Body of pancreas (tissue), 4 donors: ENCODE results near the gene HOXD8. TPM values are rescaled to one million over a fixed set of nuclear protein-coding genes. Genes with fewer than 3 reads are reported as not detected.

Source experiments
- ATAC-seq: fragments of 150-250 bp; one replicate; pipeline ENCODE4 v1.9.1; 2016
- DNase-seq, 4 donors: peaks; one replicate each; pipeline ENCODE4 v3.0.0-alpha.2; 2019
- H3K27ac ChIP-seq, 4 donors: fragments of 200-600 bp; sonication (generic); 1 replicate in 3 of 4; 2 replicates in 1 of 4; pipeline versions ENCODE4 v1.5.1 to v1.6.1; 2016 to 2019; ENCODE audit warnings: mild to moderate bottlenecking in 1 of 4, mixed read lengths in 1 of 4, moderate library complexity in 1 of 4
- H3K27me3 ChIP-seq, 2 donors: fragments of 200-600 bp; sonication (generic); one replicate each; pipeline ENCODE4 v1.6.0; 2016; ENCODE audit warnings: mild to moderate bottlenecking in 1 of 2
- H3K36me3 ChIP-seq, 2 donors: fragments of 200-600 bp; sonication (generic); replicated peaks in 1 of 2; 2 replicates each; pipeline ENCODE4 v1.5.1; 2016; ENCODE audit warnings: low read depth in 2 of 2; ENCODE audit not compliant: insufficient read depth in 1 of 2
- H3K4me1 ChIP-seq: fragments of 200-600 bp; sonication (generic); one replicate; pipeline ENCODE4 v1.6.0; 2016
- H3K4me3 ChIP-seq, 2 donors: fragments of 200-600 bp; sonication (generic); 1 replicate in 1 of 2; 2 replicates in 1 of 2; pipeline ENCODE4 v1.5.1; 2016 to 2019
- H3K9me3 ChIP-seq, 3 donors: fragments of 200-600 bp; sonication (generic); 1 replicate in 2 of 3; 2 replicates in 1 of 3; pipeline ENCODE4 v1.5.1; 2016
- POLR2A ChIP-seq, 3 donors: fragments of 450-650 bp; IDR thresholded peaks; one replicate each; pipeline ENCODE4 v1.6.1; 2016; ENCODE audit warnings: antibody characterized with exemption in 3 of 3, mild to moderate bottlenecking in 2 of 3
- WGBS, 2 donors: methylation state at CpG; one replicate each; pipeline ENCODE4 v1.1.5; 2017; 5-methylcytosine and 5-hydroxymethylcytosine counted together
- intact Hi-C: fragments of 100-400 bp; cut with DNase I; formaldehyde crosslinking; loops from one replicate; pipeline ENCODE4 v1.15.1; 2023
- total RNA-seq, 2 donors: library from RNA; depleted of rRNA; stranded (reverse); fragments of >200 nt; gene quantifications; one replicate each; pipeline ENCODE4 v1.1.0, GENCODE V29; 2016
- TF ChIP-seq, protein P1 (sequence below), 7 experiments: fragments of 450-650 bp in 4 of 7; fragments of 200-600 bp in 3 of 7; sonication (generic) in 3 of 7; IDR thresholded peaks; one replicate each; pipeline ENCODE4 v1.5.1; 2016 to 2019; ENCODE audit warnings: antibody characterized with exemption in 7 of 7

Gene HOXD8
- total RNA-seq, 2 donors from 2014 or later: 2.6 to 3.1 TPM

GRCh38 chr2:176130147-176130956 lies 847 bp downstream of the HOXD8 start:
- Histone ChIP-seq H3K27ac (peak overlapping the region in 1 of 4 donors; percentile 55), H3K4me3 (no peak overlapping the region), H3K4me1 (peaks cover 10% of the 10 kb centered on the region), H3K27me3 (peaks cover 0 to 77% of the 10 kb centered on the region in 2 donors), H3K36me3 (no peaks in the 10 kb centered on the region), H3K9me3 (no peaks in the 10 kb centered on the region)
- TF ChIP-seq, protein P1, sequence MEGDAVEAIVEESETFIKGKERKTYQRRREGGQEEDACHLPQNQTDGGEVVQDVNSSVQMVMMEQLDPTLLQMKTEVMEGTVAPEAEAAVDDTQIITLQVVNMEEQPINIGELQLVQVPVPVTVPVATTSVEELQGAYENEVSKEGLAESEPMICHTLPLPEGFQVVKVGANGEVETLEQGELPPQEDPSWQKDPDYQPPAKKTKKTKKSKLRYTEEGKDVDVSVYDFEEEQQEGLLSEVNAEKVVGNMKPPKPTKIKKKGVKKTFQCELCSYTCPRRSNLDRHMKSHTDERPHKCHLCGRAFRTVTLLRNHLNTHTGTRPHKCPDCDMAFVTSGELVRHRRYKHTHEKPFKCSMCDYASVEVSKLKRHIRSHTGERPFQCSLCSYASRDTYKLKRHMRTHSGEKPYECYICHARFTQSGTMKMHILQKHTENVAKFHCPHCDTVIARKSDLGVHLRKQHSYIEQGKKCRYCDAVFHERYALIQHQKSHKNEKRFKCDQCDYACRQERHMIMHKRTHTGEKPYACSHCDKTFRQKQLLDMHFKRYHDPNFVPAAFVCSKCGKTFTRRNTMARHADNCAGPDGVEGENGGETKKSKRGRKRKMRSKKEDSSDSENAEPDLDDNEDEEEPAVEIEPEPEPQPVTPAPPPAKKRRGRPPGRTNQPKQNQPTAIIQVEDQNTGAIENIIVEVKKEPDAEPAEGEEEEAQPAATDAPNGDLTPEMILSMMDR (IDR thresholded peaks at IDR 0.05): no peak
- no peak for TF ChIP-seq POLR2A (IDR thresholded peaks at IDR 0.05)
- no peak for DNase-seq
- 3 to 6% methylated on average over 29 to 95 of the region's 100 CpGs for WGBS, 2 donors
- ATAC-seq: peak; percentile 33
- intact Hi-C loops: no loop called here

DNA sequence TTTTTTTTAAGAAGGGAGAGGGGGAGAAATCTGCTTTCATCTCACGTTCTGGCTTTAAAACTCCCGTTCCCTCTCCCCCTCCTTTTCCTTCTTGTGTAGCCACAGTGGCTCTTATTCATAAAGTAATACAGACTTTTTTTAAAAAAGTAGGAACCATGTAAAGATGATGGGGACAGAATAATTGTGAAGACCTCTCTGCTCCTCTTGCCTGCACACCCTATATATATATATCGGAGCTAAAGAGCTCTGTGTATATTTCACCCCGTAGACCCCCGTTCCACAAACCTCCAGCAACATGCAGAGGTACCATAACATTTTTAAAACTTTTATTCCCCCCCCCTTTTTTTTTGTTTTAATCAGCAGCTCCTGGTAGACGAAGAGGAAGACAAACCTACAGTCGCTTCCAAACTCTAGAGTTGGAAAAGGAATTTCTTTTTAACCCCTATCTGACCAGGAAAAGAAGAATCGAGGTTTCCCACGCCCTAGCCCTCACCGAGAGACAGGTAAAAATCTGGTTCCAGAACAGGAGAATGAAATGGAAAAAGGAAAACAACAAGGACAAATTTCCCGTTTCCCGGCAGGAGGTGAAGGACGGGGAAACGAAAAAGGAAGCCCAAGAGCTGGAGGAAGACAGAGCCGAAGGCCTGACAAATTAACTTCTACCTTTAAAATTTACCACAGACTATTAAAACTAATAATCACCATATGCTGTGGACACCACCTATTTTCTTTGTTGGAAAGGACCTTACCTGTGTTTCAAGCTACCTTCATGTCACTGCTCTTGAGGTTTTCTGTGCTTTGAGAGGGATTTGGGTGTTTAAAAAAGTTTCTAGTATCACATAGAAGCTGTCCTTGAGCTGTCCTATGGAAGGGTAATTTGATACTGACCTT lies 1.7 kb downstream of the HOXD8 start:
- ATAC-seq (no peak), DNase-seq (no peak)
- Histone ChIP-seq H3K4me3 (no peak overlapping the region), H3K27ac (no peak overlapping the region), H3K9me3 (no peaks in the 10 kb centered on the region), H3K27me3 (peaks cover 0 to 75% of the 10 kb centered on the region in 2 donors), H3K36me3 (no peaks in the 10 kb centered on the region), H3K4me1 (peaks cover 16% of the 10 kb centered on the region)
- no peak for TF ChIP-seq POLR2A (IDR thresholded peaks at IDR 0.05)
- TF ChIP-seq, protein P1 (IDR thresholded peaks at IDR 0.05): no peak
- WGBS, 2 donors: 11 to 14% methylated on average over 15 of the region's 15 CpGs
- intact Hi-C loops: no loop called here

GRCh38 chr2:176131848-176132158 lies 2.3 kb downstream of the HOXD8 start:
- peaks cover 0 to 81% of the 10 kb centered on the region in 2 donors for H3K27me3 ChIP-seq
- H3K4me1 ChIP-seq: peaks cover 22% of the 10 kb centered on the region
- 5 to 20% methylated on average over 4 of the region's 4 CpGs for WGBS, 2 donors
- H3K4me3 ChIP-seq: no peak overlapping the region
- no peaks in the 10 kb centered on the region for H3K36me3 ChIP-seq
- intact Hi-C loops: no loop called here
- no peak for TF ChIP-seq POLR2A (IDR thresholded peaks at IDR 0.05)
- TF ChIP-seq, protein P1 (IDR thresholded peaks at IDR 0.05): no peak
- no peak overlapping the region for H3K27ac ChIP-seq
- ATAC-seq (no peak), DNase-seq (no peak)
- no peaks in the 10 kb centered on the region for H3K9me3 ChIP-seq

DNA sequence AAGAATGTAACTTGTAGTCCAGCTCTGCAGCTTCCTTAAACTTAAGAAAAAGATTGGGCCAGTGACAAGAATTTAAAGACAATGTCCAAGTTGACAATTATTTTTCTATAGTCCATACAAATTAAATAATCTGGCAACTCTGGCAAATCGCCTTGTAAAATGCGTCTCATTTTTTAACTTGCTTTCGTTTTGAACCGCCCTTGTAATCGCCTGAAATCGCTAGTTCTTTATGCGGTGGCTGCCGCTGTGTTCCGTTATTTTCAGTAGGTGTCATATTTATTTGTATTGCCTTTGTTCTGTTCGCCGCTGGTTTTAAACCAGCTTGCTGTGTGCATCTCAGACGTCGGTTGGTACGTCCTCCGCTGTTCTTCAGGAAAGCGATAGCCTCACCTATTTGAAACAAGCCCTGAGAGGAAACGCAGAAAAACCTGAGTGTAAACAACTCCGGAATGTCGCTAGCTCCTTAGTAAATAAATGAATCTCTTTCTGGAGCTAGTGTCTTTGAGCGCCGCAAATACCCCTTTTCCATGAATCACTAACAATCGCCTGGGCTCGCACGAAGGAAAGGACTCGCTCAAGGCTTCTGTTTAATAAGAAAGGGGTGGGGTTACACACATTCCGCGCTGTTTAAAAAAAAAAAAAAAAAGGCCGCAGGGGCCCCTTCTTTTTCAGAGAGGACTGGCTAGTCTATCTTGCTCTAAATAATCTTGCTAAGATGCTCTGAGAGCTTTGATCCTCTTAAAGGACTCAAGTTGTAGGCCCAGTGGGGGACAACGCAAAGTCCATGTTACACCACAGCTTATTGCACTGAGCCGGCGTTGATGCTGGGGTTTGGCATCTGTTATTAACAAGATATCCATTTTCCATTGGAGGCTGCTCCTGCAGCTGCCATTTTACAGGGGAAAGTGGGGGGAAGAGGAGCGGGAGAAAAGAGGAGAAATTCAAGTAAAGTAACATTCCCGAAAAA lies 3.0 kb downstream of the HOXD8 start:
- no peak for DNase-seq
- Histone ChIP-seq H3K36me3 (no peaks in the 10 kb centered on the region), H3K27me3 (peaks cover 0 to 84% of the 10 kb centered on the region in 2 donors), H3K9me3 (no peaks in the 10 kb centered on the region), H3K4me3 (no peak overlapping the region), H3K4me1 (peaks cover 25% of the 10 kb centered on the region), H3K27ac (no peak overlapping the region)
- no peak for ATAC-seq
- intact Hi-C loops: no loop called here
- TF ChIP-seq POLR2A (IDR thresholded peaks at IDR 0.05): no peak
- TF ChIP-seq, protein P1 (IDR thresholded peaks at IDR 0.05): no peak
- WGBS, 2 donors: 8 to 15% methylated on average over 33 of the region's 33 CpGs
